DMS53 treated with DMSO at 0.1 percent for 48 hours (cell line): ENCODE measurements around the gene MTFR1L.

Source experiments
- DNase-seq: peaks from one replicate; lab custom pipeline; 2025; ENCODE audit not compliant: unreplicated experiment; lab: John Stamatoyannopoulos, UW

The MTFR1L gene

GRCh38 chr1:25819491-25820246, at the start of gene MTFR1L:
Gene MTFR1L (plus strand): TSS chr1:25819954. CDS start chr1:25823105, 3,151 bp downstream.
- DNase-seq = peak; percentile 83

GRCh38 chr1:25770541-25771220, 49.1 kb upstream of the MTFR1L start:
- no peak for DNase-seq

GRCh38 chr1:25771221-25772114, 48.3 kb upstream of the MTFR1L start:
- peak; percentile 38 for DNase-seq

DNA sequence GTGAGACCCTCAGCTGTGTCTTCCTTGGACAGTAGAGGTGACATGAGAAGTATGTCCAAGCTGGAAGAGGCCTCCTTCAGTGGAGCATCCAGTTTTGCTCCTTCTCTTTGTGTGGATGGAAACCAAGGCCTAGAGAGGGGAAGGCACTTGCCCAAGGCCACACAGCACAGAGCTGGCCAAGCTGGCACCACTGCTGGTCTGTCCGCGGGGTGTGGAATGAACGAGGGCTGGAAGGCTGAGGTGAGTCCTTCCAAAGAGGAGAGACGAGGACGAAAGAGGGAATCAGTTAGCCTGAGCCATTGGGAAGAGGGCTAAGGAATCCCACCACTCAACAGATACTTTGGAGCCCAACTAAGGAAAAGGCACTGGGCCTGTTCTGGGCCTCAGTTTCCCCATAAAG, 47.6 kb upstream of the MTFR1L start:
- no peak for DNase-seq

GRCh38 chr1:25772692-25773245, 47.0 kb upstream of the MTFR1L start:
- DNase-seq = no peak

DNA sequence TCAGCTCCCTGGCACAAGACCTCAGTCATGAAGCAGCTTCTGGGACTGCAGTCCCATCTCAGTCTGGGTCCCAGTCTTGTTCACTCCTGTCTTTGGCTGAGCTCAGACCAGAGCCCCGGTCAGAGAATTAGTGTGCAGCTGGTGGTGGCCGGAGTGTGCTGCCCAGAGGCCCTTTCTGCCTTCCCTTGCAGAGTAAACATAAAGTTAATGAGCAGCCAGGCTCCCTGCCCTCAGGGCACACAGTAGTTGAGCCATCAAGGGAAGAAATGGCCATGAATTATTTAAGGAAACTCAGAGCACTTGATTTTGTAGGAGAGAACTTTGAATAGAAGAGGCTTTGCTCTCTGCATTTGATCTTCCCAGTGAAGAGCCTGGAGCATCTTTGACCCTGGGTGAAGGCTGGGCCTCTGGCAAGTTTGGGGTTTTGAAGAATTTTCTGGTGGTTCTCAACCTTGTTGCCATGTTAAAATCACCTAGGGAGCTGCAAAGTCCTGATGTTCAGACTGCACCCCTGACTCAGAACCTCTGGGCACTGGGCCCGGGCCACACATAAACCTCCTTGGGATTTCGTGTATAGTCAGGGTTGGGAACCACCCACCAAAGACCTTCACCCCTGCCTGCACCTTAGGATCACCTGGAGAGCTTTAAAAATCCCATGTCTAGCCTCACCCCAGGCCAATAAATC, 46.2 kb upstream of the MTFR1L start:
- peak; percentile 80 for DNase-seq

DNA sequence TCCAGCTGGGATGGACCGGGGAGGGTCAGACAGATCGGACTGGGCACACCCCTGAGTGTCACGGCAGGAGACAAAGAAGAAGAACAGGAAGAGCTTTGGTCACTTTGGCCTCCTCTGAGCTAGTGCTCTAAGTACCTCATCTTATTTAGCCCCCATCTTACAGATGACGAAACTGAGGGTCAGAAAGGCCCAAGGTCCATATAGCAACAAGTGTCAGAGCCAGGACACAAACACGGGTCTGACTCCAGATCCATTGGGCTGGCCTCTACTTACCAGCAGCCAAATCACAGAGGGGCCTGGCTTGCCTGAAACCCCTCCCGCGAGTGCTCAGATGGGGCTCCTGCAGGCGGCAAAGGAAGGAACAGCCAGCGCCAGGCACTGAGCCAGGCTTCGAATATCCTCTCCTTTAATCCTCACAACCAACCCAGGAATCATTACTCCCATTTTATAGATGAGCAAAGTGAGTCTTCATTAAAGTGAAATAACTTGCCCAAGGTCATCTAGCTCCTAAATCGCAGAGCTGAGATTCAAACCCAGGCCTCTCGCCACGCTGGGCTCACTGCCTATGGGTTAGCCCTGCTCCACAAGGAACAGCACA, 45.4 kb upstream of the MTFR1L start:
- DNase-seq = no peak

DNA sequence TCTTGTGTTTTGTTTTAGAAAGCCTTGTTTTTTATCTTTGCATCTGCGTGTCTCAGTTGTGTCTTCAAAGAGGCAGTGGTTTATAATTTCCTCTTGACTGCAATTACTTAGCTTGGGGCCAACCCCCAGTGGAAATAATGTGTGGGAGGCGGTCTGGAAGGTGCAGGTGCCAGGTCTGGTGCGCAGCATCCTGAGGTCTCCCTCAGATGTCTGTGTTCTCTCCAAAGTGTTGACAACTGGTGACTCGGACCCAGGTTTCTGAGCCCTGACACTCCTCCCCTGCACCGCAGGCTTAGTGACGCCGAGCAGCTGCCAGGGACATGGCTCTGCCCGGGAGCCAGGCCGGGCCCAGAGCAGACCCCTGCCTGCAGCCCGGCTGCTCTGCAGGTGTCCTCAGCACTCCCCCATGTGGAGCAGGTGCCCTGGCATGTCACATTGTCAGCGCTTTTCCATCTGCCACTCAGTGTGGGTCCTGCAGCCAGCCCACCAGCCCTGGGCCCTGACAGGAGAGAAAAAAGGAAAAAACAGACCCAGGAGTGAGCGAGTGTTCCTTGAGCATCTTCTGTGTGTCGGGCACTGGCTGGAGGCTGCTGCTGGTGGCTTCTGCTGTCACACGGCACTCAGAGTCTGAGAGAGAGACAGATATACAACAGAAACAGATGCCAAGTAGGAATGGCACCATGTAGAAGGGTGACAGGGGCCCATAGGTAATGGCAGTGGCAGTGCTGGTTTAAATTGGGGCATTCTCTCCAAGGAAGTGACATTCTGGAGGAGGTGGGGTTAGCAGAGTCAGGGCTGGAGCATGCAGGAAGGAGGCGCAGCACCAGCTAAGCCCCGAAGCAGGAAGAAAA, 44.6 kb upstream of the MTFR1L start:
- DNase-seq = no peak

DNA sequence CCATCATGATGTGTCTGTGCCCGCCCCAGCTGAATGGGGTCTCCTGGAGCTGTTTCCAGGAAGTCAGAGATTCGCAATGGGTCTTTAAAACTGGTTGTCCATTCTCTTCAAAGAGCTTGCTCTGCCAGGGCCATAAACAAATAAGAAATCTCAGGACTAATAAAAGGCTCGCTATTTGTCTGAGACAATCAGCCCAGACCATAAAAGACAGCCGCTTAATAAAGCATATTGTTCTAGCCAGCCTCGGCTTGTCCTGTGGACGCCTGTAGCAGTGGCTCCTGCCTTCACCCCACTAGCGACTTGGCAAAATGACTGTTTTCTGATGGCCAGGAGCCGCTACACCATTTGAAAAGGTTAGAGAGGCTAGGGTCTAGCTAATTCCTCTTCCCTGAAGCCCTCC, 40.4 kb upstream of the MTFR1L start:
- no peak for DNase-seq

- DNase-seq = no peak
Measured at GRCh38 chr1:25779894-25780293, 39.9 kb upstream of the MTFR1L start.

DNA sequence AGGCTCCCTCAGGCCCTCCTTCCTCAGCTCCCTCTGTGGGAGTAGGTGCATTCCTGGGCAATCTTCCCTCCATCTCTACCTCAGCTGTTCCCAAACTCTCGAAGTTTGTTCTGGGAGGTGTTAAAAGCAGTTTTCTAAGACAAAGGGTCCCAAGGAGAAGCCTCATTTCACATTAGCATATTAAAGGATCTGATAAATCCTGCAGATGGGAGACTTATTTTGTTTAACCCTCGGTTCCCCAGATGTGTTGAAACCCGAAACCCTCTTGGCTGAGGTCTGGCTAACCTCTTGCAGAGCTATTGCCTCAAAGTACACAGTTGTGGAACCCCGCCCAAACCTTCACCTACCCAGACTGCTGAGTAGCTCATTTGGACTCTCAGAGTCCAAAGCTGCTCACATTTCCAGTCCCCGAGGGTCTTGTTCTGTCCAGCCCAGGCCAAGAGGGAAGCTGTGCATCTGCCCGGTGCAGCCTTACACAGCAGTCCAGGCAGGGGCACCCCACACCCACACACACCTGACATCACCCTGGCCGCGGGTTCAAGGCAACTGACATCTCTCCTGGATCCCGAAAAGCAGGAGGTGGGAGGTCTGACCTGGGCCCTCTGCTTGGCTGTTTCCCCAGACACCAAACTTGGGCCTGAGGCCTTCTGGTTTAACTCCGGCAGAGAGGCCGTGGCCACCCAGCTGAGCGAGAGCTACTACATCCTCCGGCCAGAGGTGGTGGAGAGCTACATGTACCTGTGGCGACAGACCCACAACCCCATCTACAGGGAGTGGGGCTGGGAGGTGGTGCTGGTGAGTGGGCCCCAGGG, 39.2 kb upstream of the MTFR1L start:
- DNase-seq = no peak

DNA sequence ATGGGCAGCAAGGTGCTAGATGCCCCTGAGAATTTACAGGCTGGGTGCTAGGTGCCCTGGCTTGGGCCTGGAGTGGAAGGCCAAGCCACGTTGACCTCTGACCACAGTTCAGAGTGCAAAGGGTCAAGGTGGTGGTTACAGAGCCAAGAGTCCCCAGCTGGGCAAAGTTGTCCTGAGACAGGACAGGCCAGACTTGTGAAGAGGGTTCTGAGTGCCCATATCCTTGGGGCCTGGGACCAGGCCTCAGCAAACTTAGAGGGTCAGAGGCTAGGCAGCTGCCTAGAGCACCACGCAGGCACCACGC, 38.7 kb upstream of the MTFR1L start:
- no peak for DNase-seq

GRCh38 chr1:25782608-25783201, 37.0 kb upstream of the MTFR1L start:
- no peak for DNase-seq

GRCh38 chr1:25784575-25785051, 35.1 kb upstream of the MTFR1L start:
- DNase-seq = no peak

- no peak for DNase-seq
Measured at GRCh38 chr1:25785333-25786067, 34.3 kb upstream of the MTFR1L start.

DNA sequence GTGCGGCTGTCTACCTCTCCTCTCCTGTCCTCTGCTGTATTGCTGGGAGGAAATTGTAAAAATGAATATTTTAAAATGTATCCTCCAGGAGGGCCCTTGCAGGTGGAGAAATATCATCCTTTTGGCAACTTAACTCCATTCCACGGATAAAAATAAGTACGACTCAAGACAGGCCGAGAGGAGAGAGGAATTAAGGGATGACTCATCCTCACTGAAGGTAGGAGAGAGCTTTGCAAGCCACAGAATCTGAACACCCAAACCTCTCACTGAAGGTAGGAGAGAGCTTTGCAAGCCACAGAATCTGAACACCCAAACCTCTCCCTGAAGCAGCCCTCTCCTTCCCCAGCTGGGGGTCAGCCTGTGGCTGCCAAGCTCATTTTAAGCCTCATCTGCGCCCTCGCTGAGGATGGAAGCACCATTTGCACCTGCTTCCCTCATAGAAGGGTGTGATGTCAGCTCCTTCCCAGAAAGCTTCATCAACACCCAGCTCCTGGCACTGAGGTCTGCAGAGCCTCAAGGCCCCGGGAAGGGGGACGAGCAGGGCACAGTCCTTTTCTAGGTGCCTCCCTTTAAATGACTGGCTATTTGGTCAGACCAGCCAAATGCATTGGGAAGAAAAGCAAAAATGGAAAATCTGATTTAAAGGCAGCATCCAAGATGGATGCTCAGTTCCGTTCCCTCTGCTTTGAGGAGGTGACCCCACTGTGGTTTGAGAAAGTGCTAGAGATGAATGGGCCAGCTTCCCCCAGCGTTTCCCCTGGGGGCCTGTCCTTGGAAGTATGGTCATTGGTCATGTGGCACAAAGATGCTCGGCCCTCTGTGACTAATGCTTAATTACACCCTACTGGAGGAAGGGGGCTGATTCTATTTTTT, 32.6 kb upstream of the MTFR1L start:
- DNase-seq = no peak

DNA sequence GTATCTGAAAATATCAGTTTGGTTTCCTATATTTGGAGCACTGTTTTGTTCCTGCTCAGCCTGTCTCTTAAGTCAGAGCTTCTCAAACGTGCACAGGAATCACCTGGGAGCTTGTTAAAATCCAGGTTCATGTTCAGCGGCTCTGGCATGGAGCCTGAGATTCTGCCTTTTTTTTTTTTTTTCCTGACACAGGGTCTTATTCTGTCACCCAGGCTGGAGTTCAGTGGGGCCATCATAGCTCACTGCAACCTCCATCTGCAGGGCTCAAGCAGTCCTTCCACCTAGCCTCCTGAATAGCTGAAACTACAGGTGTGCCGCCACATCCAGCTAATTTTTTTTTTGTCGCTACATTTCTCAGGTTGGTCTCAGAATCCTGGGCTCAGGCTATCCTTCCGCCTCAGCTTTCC, 32.0 kb upstream of the MTFR1L start:
- DNase-seq = no peak
